HS-27A (cell line): ENCODE results near the gene CCT7.
"Not testable (repeated sequence)": the region's sequence is repeated elsewhere in the genome, so short reads cannot be mapped to it uniquely, and the experiment has no call there.

Experiments used
- DNase-seq: peaks from one replicate; pipeline ENCODE4 v3.0.0-alpha.2; 2012; ENCODE audit warnings: low read depth, missing footprints

The CCT7 gene

GRCh38 chr2:73255907-73256617 lies 22.0 kb downstream of the CCT7 start:
- no peak for DNase-seq

- no peak for DNase-seq
These were observed 22.5 kb downstream of the CCT7 start for GRCh38 chr2:73256618-73256922.

GRCh38 chr2:73257021-73257420 lies 22.9 kb downstream of the CCT7 start:
- no peak for DNase-seq

- no peak for DNase-seq
These were observed 23.5 kb downstream of the CCT7 start for GRCh38 chr2:73257425-73258125.

DNA sequence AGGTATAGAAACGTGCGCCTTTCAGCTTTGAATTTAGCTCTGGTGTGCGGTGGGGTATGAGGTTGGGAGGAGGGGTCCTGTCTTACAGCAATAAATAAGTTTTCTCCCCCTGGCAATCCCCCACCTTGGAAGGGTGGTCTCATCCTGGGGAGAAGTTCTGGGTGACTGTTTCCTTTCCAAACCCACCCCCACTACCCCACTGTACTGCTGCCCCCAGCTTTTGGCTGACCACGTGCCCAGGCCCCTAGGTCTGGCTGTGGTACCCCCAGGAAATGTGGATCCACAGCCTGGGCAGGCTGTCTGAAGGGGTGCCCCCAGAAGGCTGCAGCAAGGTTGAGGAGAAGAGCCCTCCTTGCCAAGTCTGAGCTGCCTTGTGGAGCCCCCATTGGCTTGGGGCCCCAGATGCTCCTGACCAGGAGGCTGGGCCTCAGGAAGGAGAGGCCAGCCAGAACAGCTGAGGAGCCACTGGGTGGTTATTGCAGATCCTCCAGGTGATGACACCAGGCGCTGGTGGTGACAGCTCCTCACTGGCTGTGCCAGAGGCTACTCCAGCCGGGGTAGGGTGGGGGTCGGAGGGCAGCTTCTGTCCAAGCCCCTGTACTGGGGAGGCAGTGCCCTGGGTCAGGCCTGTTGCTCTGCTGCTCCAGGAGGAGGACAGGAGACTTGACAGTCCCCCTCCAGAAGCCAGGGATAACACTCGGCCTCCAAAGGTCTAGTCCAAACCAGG lies 24.2 kb downstream of the CCT7 start:
- DNase-seq = no peak

DNA sequence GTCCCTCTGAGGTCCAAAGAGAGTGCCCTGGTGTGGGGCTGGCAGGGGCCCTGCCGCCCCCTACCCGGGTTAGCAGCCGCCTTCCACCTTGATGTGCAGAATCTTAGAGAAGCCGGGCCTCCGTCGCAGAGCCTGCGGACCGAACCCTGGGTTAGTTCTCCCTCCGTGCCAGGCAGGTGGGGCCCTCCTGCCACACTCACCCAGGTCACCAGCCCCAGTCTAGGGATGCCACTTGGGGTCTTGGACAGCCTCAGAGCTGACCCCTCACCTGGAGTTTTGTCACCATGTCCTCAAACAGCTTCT lies 24.8 kb downstream of the CCT7 start:
- DNase-seq = no peak

DNA sequence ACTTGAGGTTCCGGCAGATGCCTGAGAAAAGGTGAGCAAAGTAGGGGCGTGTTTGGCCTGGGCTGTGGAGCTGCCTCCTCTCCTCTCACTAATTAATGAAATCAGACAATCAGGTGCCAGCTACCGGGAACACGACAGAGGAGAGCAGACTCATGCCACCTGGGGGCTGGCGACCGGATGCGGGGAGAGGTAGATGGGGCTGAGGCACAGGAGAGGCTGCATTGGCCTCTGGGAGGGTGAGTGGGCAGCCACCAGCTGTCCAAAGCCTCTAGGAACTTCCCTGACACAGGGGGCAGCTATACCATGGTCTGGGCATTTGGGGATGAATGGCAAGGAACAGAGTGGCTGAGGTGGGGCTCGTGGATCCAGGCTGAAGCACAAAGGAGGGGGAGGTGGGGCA lies 25.2 kb downstream of the CCT7 start:
- DNase-seq = no peak

DNA sequence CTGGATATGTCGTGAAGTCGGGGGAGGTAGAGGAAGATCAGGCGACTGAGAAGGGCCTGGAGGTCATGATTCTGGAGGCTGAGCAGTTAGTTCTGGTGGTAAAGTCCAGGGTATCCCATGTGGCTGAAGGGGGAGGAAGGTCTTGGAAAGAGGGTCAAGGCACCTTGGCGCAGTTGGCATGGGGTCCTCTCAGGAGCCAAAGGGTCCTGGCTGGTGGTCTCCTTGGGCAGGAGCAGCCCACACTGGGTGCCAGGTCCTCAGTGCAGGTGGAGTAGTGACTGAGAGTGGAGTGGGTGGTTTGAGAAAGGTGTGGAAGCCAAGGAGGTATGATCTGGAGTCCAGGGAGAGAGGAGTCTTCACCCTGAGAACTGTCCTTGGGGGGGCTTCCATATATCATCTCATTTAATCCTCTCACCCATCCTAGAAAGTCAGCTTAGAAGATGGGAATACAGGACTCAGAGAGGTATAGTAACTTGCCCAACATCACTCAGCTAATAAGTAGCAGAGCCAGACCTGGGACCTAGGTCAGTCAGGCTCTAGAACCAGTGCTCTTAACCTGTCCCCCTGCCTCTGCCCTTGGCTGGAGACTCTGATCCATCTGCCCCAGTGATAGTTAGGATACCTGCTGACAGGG lies 25.7 kb downstream of the CCT7 start:
- no peak for DNase-seq

GRCh38 chr2:73260338-73260984 lies 26.4 kb downstream of the CCT7 start:
- no peak for DNase-seq

DNA sequence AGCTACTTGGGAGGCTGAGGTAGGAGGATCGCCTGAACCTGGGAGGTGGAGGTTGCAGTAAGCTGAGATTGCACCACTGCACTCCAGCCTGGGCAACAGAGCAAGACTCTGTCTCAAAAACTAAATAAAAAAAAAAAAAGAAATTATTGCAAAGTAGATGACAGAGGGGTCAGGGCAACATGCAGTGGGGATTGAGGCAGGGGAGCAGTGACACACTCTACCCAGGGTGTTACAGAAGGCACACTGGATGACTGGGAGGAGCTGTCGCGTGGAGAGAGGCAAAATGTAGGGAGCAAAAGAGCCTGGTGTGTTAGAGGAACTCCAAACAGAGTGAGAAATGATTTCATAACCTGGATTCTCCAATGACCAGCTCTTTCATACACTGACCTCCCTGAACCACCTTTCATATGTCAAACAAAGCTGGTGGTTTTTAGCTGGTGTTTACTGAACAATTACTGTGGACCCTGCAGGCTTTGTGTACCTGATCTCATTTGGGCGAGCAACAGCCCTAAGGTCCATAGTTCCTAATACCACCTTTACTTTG lies 28.1 kb downstream of the CCT7 start:
- DNase-seq = no peak

- not testable (repeated sequence) for DNase-seq
These were observed 28.8 kb downstream of the CCT7 start for GRCh38 chr2:73262691-73263429.

GRCh38 chr2:73263540-73264331 lies 29.6 kb downstream of the CCT7 start:
- no peak for DNase-seq

DNA sequence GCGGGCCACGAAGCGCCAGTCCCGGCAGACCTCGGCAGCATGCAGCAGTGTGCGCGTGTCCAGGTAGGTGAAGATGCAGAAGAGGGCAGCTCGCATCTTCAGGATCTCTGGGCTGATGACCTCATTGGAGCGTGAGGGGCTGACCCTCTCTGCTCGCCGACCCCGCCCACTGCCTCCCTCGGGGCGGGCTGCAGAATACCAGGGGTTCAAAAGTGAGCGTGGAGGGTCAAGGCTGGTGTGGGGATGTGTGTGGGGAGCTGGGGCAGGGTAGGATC lies 30.2 kb downstream of the CCT7 start:
- no peak for DNase-seq

DNA sequence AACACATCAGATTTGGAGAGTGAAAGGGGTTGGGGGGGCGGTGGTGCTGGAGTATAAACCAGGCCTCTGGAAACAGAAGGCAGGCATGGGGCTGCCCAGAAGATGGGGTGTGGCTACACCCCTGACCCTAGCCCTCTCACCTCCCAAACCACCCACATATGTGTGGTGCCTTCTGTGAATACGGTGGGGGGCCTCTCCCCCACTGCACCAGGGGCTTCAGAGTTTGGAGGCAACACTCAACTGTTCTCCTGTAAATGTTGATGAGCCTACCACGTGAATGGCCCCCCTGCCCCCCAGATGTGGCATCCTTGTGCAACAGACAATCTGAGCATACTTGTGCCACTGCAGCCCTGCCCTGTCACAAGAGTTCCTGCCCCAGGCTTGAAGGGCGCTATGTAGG lies 30.7 kb downstream of the CCT7 start:
- no peak for DNase-seq

DNA sequence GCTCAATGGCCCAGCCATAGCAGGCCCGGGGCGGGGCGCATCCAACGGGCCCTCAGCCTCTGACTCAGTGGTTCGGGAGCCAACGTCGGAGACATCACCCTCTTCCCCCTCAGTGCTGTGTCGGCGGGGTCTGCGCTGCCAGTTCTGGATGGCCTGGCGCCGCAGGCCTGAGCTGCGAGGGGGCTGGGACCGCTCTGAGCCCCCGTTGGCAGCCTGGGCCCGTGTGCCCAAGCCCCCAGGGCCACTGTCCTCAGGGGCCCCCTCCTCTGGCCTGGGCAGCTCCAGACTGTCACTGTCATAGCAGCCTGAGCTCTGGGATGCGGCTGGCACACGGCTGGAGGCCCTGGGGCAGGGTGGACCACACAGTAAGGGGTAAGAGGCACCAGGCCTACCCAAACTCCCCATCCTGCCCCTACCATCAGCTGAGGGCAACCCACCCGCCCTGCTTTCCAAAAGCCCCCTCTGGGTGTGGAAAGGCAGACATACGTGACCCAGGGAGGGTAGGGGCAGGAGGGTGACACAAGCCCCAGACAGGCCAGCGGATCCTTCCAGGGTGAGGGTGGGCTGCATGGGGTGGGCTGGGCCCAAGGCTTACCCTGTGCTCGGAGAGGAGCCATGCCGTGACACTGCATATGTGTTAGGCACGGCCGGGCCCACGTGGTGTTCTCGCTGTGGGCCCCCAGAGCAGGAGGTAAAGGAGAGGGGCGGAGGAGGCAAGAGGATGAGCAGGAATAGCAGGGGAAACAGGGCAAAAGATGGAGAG lies 31.4 kb downstream of the CCT7 start:
- DNase-seq = no peak

DNA sequence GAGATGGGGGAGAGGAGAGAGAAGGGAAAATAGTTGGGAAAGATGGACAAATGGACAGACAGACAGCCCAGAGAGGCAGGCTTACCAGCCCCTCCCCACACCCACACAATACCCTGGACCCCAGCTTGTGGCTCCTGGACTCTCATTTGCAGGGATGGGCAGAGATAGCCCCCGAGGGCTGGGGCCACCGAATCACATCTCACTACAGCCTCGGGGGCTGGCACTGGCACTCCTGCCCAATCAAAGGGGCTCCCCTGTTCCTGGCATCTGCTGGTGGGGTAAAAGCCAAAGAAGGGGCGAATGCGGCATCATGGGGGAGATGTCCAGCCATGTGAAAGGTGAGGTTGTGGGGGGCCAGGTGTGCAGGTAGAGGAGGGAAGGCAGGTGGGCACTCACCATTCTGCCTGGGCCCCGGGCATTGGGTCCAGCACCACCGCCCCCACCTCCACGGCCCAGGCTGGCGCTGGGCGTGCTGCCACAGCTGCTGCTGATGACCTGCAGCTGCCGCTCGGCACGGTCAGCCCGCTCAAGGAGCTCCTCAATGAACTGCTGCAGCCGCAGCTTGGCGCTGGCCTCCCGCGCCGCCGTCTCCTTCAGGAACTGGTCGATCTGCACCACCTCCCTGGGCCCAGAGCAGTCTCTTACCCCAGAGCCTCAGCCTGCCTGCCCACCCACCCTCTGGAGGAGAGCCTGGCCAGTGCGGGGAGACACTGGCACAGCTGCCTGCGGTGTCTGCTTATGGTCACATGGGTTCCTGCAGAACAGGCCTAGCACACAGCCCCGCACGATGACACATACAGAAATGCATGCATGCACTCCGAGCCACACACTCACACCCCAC lies 32.2 kb downstream of the CCT7 start:
- no peak for DNase-seq

DNA sequence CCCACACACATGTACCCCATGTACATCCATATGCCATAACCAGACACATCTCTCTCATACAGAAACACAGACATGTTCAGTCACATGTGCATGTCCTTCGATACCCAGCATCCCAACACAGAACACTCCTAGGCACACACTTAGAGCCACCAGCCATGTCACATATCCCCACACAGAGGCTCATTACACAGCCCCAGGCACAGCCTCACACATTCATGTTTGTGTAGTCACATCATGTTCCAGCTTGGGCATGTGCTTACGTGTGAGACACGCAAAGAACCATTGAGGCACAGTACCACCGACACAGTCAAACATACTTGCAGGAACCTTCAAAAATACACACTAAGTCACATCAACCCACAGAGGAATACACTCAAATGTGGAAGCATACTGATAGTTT lies 32.9 kb downstream of the CCT7 start:
- DNase-seq = no peak

DNA sequence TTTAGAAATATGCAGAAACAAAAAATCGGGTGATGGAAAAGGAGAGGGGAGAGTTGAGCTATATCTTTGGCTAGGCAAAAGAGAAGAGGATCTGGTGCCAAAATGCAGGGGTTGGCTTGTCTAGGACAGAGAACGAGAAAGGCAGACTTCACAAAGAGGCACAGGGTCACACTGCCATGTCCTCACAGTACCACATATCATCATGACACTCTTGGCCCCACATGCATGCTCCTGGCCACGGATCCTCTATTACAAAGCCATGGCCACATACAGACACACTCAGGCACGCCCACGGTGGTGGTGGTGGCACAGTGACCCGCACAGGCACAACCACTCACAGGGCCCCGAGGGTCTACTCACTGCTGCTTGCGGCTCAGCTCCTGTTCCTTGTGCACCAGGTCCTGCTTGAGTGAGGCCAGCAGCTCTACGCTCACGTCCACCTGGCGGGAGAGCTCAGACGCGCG lies 34.3 kb downstream of the CCT7 start:
- no peak for DNase-seq
